ENCODE data around the gene TRIM46.

DNA sequence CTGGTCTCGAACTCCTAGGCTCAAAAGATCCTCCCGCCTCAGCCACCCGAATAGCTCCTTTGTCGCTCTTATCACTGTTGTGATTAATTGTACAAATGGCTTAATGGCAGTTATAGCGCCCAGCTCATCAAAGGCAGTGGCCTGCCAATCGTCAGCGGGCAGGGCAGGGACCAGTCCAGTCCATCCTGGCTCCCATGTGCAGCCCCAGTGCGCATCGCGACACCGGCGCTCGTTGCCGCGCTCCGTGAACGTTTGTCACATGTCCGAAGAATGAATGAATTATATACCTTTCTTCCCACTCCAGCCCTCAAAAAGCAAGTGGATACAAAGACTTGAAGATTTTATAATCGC is 53.2 kb downstream of the TRIM46 start:
- TF ChIP-seq CTCF (IDR thresholded peaks at IDR 0.05) (no peak), POLR2A (IDR thresholded peaks at IDR 0.05) (no peak)

All from lower leg skin (tissue), 3 donors.